ENCODE data around the gene UBE2E2. TPM values are rescaled to one million over a fixed set of nuclear protein-coding genes. Genes with fewer than 3 reads are reported as not detected.

UBE2E2 gene
- total and polyA plus RNA-seq, 2 of the 13 experiments (the other 11 are each of a cell fraction or from before 2014, with no cell fraction given): 0.77 to 1.5 TPM

DNA sequence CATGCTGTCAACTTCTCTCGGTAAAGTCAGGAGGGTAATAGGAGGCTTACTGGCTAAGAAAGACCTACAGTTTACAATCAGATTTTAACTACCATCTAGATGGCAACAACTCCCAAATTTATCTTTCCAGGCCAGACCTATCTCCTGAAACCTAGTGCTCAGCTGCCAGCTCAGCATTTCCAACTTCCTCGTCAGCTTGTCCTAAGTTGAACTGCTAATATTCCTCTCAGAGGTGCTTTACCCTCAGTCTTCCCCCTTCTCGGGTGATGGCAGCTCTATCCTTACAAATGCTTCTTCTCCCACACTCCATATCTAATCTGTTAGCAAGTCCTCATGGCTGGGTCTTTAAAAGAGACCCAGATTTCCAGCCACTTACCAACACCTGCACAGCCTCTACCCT lies 36.9 kb upstream of the UBE2E2 start:
- intact Hi-C loops (cut with micrococcal nuclease; ENCODE audit: unreplicated experiment) (no loop called here), in situ Hi-C loops (cut with HindIII; ENCODE audit: extremely low pct_ligation_motif_present, low pct_unique_long_range_greater_than_20kb) (no loop called here)
- ChIA-PET CTCF (ENCODE audit: low intra/inter-chr PET ratio, low total read pairs) (no interaction called here), POLR2A (no interaction called here)
- no peaks in the 10 kb centered on the region for H4K20me1 ChIP-seq (ENCODE audit: insufficient read depth, low read length)
- no TSS peak for BruUV-seq (replicated peaks)
- no peaks in the 10 kb centered on the region for H3K79me2 ChIP-seq (ENCODE audit: insufficient read depth, low read length)
- 17% methylated on average over 3 of the region's 3 CpGs for WGBS (ENCODE audit: low lambda C conversion rate)
- H3K36me3 ChIP-seq (replicated peaks in 1 of 2; ENCODE audit: control insufficient read depth in 1 of 2, insufficient read depth in 2 of 2, low read length in 2 of 2): no peaks in the 10 kb centered on the region
- no peak overlapping the region for H2AFZ ChIP-seq (ENCODE audit: low read length)
- no peak for ATAC-seq
- FAIRE-seq: no peak
- no peak overlapping the region for H3K4me2 ChIP-seq (ENCODE audit: low read depth, low read length)
- TF ChIP-seq CBFB (CRISPR knock-in tag; IDR thresholded peaks at IDR 0.05): no peak
- TF ChIP-seq, protein P1, sequence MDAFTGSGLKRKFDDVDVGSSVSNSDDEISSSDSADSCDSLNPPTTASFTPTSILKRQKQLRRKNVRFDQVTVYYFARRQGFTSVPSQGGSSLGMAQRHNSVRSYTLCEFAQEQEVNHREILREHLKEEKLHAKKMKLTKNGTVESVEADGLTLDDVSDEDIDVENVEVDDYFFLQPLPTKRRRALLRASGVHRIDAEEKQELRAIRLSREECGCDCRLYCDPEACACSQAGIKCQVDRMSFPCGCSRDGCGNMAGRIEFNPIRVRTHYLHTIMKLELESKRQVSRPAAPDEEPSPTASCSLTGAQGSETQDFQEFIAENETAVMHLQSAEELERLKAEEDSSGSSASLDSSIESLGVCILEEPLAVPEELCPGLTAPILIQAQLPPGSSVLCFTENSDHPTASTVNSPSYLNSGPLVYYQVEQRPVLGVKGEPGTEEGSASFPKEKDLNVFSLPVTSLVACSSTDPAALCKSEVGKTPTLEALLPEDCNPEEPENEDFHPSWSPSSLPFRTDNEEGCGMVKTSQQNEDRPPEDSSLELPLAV (CRISPR knock-in tag; conservative IDR thresholded peaks at IDR 0.05; ENCODE audit: low read depth): no peak
- H3K9ac ChIP-seq (ENCODE audit: insufficient read depth, low read depth, low read length): no peak overlapping the region
- no peak overlapping the region for H3K27ac ChIP-seq (ENCODE audit: extremely low read length, insufficient read depth, low read length)
- H3K27me3 ChIP-seq (ENCODE audit: control insufficient read depth in 1 of 2, insufficient read depth in 2 of 2, low read length in 2 of 2): 0 out of 5 replicates have a peak, but pooled peaks cover 0 to 3% of the 10 kb centered on the region in 2 experiments
- no peaks in the 10 kb centered on the region for H3K9me3 ChIP-seq (ENCODE audit: low read length)
- no peaks in the 10 kb centered on the region for H3K4me1 ChIP-seq (ENCODE audit: insufficient read depth, low read length)
- H3K4me3 ChIP-seq (replicated peaks in 1 of 3; ENCODE audit: insufficient read depth in 1 of 3, low read depth in 2 of 3, low read length in 3 of 3): no peak overlapping the region
- DNase-seq (ENCODE audit: low spot score): no peak

DNA sequence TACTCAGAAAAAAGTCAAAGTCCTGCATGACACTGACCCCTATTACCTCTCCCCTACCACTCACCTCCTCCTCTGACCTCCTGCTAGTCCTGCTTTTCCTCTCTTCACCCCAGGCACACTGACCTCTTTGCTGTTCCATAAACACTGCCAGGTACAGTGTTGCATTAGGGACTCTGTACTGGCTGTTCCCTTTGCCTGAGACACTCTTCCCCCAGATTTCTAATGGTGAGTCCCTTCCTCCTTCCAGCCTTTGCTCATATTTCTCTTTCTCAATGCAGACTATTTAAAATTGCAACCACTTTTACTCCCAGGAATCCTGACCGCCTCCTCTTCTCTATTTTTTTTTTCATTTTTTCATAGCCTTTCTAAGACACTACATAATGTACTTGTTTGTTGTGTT lies 36.3 kb upstream of the UBE2E2 start:
- BruUV-seq (replicated peaks): no TSS peak

More for the DNA sequence above, 36.3 kb upstream of the UBE2E2 start:
- POLR2A ChIA-PET: no interaction called here
- no peak for DNase-seq (ENCODE audit: low spot score)
- H3K4me3 ChIP-seq (replicated peaks in 1 of 3; ENCODE audit: insufficient read depth in 1 of 3, low read depth in 2 of 3, low read length in 3 of 3): no peak overlapping the region
- TF ChIP-seq FOXC1 (CRISPR knock-in tag; IDR thresholded peaks at IDR 0.05; ENCODE audit: borderline replicate concordance) (no peak), ZNF772 (CRISPR knock-in tag; IDR thresholded peaks at IDR 0.05) (no peak), TMF1 (CRISPR knock-in tag; IDR thresholded peaks at IDR 0.05; ENCODE audit: low read depth) (no peak), ZNF234 (CRISPR knock-in tag; conservative IDR thresholded peaks at IDR 0.05) (no peak), SIN3A (IDR thresholded peaks at IDR 0.05; ENCODE audit: borderline replicate concordance, low read depth, low read length) (no peak), ZMAT3 (CRISPR knock-in tag; conservative IDR thresholded peaks at IDR 0.05) (no peak), ZNF775 (CRISPR knock-in tag; IDR thresholded peaks at IDR 0.05; ENCODE audit: borderline replicate concordance) (no peak), ARNT2 (CRISPR knock-in tag; IDR thresholded peaks at IDR 0.05; ENCODE audit: low read depth) (no peak), RAD51 (IDR thresholded peaks at IDR 0.05; ENCODE audit: borderline replicate concordance) (no peak)
- TF ChIP-seq, protein P2, sequence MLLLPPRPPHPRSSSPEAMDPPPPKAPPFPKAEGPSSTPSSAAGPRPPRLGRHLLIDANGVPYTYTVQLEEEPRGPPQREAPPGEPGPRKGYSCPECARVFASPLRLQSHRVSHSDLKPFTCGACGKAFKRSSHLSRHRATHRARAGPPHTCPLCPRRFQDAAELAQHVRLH (CRISPR knock-in tag; IDR thresholded peaks at IDR 0.05; ENCODE audit: borderline replicate concordance, low read depth): no peak
- H2AFZ ChIP-seq (ENCODE audit: low read length): no peak overlapping the region
- intact Hi-C loops (cut with micrococcal nuclease; ENCODE audit: unreplicated experiment): no loop called here
- CTCF ChIA-PET (ENCODE audit: low intra/inter-chr PET ratio, low total read pairs): no interaction called here
- no peak overlapping the region for H3K4me2 ChIP-seq (ENCODE audit: low read depth, low read length)
- no peak overlapping the region for H3K9ac ChIP-seq (ENCODE audit: insufficient read depth, low read depth, low read length)
- no peaks in the 10 kb centered on the region for H4K20me1 ChIP-seq (ENCODE audit: insufficient read depth, low read length)
- no peak for ATAC-seq
- no peak for FAIRE-seq
- 0% methylated on average over 1 of the region's 1 CpG for WGBS (ENCODE audit: low lambda C conversion rate)
- 0 out of 5 replicates have a peak, but pooled peaks cover 0 to 3% of the 10 kb centered on the region in 2 experiments for H3K27me3 ChIP-seq (ENCODE audit: control insufficient read depth in 1 of 2, insufficient read depth in 2 of 2, low read length in 2 of 2)
- H3K79me2 ChIP-seq (ENCODE audit: insufficient read depth, low read length): no peaks in the 10 kb centered on the region
- in situ Hi-C loops (cut with HindIII; ENCODE audit: extremely low pct_ligation_motif_present, low pct_unique_long_range_greater_than_20kb): no loop called here
- H3K4me1 ChIP-seq (ENCODE audit: insufficient read depth, low read length): no peaks in the 10 kb centered on the region
- no peaks in the 10 kb centered on the region for H3K9me3 ChIP-seq (ENCODE audit: low read length)
- no peak overlapping the region for H3K27ac ChIP-seq (ENCODE audit: extremely low read length, insufficient read depth, low read length)
- no peaks in the 10 kb centered on the region for H3K36me3 ChIP-seq (replicated peaks in 1 of 2; ENCODE audit: control insufficient read depth in 1 of 2, insufficient read depth in 2 of 2, low read length in 2 of 2)

Measured in HepG2 (cell line).